ENCODE data around the gene STUB1.
A peak's percentile ranks its signal among the peaks of the same experiment; 100 is the strongest.

STUB1 gene

GRCh38 chr16:678209-678857 is 1.9 kb upstream of the STUB1 start:
- Histone ChIP-seq H3K27me3 (ENCODE audit: insufficient read depth, poor library complexity, severe bottlenecking) (no peaks in the 10 kb centered on the region), H3K4me3 (replicated peaks; ENCODE audit: insufficient read depth, low read length) (no peak overlapping the region), H3K27ac (replicated peaks) (no peak overlapping the region)
- TF ChIP-seq, protein P1, sequence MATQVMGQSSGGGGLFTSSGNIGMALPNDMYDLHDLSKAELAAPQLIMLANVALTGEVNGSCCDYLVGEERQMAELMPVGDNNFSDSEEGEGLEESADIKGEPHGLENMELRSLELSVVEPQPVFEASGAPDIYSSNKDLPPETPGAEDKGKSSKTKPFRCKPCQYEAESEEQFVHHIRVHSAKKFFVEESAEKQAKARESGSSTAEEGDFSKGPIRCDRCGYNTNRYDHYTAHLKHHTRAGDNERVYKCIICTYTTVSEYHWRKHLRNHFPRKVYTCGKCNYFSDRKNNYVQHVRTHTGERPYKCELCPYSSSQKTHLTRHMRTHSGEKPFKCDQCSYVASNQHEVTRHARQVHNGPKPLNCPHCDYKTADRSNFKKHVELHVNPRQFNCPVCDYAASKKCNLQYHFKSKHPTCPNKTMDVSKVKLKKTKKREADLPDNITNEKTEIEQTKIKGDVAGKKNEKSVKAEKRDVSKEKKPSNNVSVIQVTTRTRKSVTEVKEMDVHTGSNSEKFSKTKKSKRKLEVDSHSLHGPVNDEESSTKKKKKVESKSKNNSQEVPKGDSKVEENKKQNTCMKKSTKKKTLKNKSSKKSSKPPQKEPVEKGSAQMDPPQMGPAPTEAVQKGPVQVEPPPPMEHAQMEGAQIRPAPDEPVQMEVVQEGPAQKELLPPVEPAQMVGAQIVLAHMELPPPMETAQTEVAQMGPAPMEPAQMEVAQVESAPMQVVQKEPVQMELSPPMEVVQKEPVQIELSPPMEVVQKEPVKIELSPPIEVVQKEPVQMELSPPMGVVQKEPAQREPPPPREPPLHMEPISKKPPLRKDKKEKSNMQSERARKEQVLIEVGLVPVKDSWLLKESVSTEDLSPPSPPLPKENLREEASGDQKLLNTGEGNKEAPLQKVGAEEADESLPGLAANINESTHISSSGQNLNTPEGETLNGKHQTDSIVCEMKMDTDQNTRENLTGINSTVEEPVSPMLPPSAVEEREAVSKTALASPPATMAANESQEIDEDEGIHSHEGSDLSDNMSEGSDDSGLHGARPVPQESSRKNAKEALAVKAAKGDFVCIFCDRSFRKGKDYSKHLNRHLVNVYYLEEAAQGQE (IDR thresholded peaks at IDR 0.05; ENCODE audit: insufficient replicate concordance, low read depth), result no peak
- TF ChIP-seq, protein P2, sequence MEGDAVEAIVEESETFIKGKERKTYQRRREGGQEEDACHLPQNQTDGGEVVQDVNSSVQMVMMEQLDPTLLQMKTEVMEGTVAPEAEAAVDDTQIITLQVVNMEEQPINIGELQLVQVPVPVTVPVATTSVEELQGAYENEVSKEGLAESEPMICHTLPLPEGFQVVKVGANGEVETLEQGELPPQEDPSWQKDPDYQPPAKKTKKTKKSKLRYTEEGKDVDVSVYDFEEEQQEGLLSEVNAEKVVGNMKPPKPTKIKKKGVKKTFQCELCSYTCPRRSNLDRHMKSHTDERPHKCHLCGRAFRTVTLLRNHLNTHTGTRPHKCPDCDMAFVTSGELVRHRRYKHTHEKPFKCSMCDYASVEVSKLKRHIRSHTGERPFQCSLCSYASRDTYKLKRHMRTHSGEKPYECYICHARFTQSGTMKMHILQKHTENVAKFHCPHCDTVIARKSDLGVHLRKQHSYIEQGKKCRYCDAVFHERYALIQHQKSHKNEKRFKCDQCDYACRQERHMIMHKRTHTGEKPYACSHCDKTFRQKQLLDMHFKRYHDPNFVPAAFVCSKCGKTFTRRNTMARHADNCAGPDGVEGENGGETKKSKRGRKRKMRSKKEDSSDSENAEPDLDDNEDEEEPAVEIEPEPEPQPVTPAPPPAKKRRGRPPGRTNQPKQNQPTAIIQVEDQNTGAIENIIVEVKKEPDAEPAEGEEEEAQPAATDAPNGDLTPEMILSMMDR (IDR thresholded peaks at IDR 0.05; ENCODE audit: insufficient read depth, low read length), result no peak
- no peak for TF ChIP-seq SPI1 (IDR thresholded peaks at IDR 0.05; ENCODE audit: borderline replicate concordance, low read depth)
- no peak for TF ChIP-seq GABPA (IDR thresholded peaks at IDR 0.05; ENCODE audit: low read depth)
- TF ChIP-seq POLR2AphosphoS5 (IDR thresholded peaks at IDR 0.05; ENCODE audit: low read depth), result no peak
- DNase-seq (ENCODE audit: low read depth in 1 of 2, low spot score in 1 of 2), result no peak

- Histone ChIP-seq H3K27me3 (ENCODE audit: insufficient read depth, poor library complexity, severe bottlenecking) (no peaks in the 10 kb centered on the region), H3K27ac (replicated peaks) (peak overlapping the region; percentile 65), H3K4me3 (replicated peaks; ENCODE audit: insufficient read depth, low read length) (peak overlapping the region; percentile 49)
- TF ChIP-seq, protein P2 (IDR thresholded peaks at IDR 0.05; ENCODE audit: insufficient read depth, low read length), result no peak
- TF ChIP-seq POLR2AphosphoS5 (IDR thresholded peaks at IDR 0.05; ENCODE audit: low read depth), result peak; percentile 48
- no peak for TF ChIP-seq SPI1 (IDR thresholded peaks at IDR 0.05; ENCODE audit: borderline replicate concordance, low read depth)
- TF ChIP-seq, protein P1 (IDR thresholded peaks at IDR 0.05; ENCODE audit: insufficient replicate concordance, low read depth), result no peak
- peak in 1 of 2 experiments; percentile 55 for DNase-seq (ENCODE audit: low read depth in 1 of 2, low spot score in 1 of 2)
Measured at GRCh38 chr16:678858-679813, 1.1 kb upstream of the STUB1 start.

GRCh38 chr16:680625-680945 is 375 bp downstream of the STUB1 start:
- TF ChIP-seq SPI1 (IDR thresholded peaks at IDR 0.05; ENCODE audit: borderline replicate concordance, low read depth), result no peak
- TF ChIP-seq GABPA (IDR thresholded peaks at IDR 0.05; ENCODE audit: low read depth), result no peak
- TF ChIP-seq, protein P2 (IDR thresholded peaks at IDR 0.05; ENCODE audit: insufficient read depth, low read length), result no peak
- Histone ChIP-seq H3K27ac (replicated peaks) (peak overlapping the region; percentile 86), H3K27me3 (ENCODE audit: insufficient read depth, poor library complexity, severe bottlenecking) (no peaks in the 10 kb centered on the region), H3K4me3 (replicated peaks; ENCODE audit: insufficient read depth, low read length) (peak overlapping the region; percentile 62)
- no peak for DNase-seq (ENCODE audit: low read depth in 1 of 2, low spot score in 1 of 2)
